AG09309 (cell line): ENCODE results near the gene CREG2.
"Not testable (repeated sequence)": the region's sequence is repeated elsewhere in the genome, so short reads cannot be mapped to it uniquely, and the experiment has no call there.

Source experiments
- DNase-seq: peaks from one replicate; pipeline ENCODE4 v3.0.0-alpha.2; 2010; ENCODE audit warnings: low read depth
- H3K4me3 ChIP-seq: 2 replicates; pipeline ENCODE4 v1.5.1; 2011; ENCODE audit warnings: mild to moderate bottlenecking, low read depth, low read length, moderate library complexity; ENCODE audit not compliant: control insufficient read depth
- TF ChIP-seq, protein P1 (sequence below): IDR thresholded peaks from 2 replicates; pipeline ENCODE4 v1.5.1; 2011; ENCODE audit warnings: mild to moderate bottlenecking, low read depth, low read length, inconsistent platforms; ENCODE audit not compliant: insufficient read depth, control insufficient read depth; ENCODE audit errors: missing control alignments

CREG2 gene

GRCh38 chr2:101325425-101325824 lies 61.9 kb downstream of the CREG2 start:
- DNase-seq: no peak
- TF ChIP-seq, protein P1, sequence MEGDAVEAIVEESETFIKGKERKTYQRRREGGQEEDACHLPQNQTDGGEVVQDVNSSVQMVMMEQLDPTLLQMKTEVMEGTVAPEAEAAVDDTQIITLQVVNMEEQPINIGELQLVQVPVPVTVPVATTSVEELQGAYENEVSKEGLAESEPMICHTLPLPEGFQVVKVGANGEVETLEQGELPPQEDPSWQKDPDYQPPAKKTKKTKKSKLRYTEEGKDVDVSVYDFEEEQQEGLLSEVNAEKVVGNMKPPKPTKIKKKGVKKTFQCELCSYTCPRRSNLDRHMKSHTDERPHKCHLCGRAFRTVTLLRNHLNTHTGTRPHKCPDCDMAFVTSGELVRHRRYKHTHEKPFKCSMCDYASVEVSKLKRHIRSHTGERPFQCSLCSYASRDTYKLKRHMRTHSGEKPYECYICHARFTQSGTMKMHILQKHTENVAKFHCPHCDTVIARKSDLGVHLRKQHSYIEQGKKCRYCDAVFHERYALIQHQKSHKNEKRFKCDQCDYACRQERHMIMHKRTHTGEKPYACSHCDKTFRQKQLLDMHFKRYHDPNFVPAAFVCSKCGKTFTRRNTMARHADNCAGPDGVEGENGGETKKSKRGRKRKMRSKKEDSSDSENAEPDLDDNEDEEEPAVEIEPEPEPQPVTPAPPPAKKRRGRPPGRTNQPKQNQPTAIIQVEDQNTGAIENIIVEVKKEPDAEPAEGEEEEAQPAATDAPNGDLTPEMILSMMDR: no peak
- no peak overlapping the region for H3K4me3 ChIP-seq

- not testable (repeated sequence) for H3K4me3 ChIP-seq, DNase-seq
These were observed 70.7 kb downstream of the CREG2 start for GRCh38 chr2:101316568-101316967.

- H3K4me3 ChIP-seq: no peak overlapping the region
- DNase-seq: no peak
- TF ChIP-seq, protein P1: no peak
These were observed 75.6 kb downstream of the CREG2 start for GRCh38 chr2:101311696-101312017.

DNA sequence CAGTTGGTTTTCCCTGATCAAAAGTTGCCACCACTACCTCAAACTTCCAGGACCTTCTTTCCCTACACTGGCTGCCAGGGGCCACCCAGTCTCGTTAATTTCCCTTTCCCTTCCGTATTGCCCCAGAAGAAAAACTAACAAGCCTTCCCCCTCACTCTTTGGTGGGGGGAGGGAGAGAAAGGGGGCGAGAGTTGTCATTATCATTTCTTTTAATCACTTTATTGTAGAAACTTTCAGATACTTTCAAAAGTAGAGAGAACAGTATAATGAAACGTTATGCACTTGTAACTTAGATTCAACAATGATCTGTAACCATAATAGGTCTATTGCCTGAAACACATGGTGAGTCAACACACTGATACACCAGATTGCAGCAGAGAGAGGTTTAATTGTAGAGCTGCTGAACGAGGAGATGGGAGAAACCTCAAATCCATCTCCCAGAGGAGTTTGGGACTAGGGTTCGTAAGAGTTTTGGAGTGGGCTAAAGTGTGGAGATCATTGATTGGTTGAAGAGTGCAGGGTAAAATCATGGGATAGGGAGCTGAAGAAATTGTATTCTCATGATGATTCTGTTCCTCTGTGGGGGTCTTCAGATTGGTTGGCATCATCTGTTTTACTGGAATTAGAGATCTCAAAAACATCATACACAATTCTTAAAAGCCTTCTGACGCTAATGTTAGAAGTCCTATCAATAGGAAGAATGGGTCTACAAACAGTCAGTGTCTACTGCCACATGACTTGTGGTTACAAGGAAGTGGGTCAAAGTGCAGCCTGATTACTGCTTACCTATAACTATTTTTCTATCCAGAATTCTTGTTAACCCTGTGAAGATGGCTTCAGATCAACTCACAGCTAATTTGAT lies 76.2 kb downstream of the CREG2 start:
- TF ChIP-seq, protein P1: no peak
- no peak for DNase-seq
- H3K4me3 ChIP-seq: no peak overlapping the region

DNA sequence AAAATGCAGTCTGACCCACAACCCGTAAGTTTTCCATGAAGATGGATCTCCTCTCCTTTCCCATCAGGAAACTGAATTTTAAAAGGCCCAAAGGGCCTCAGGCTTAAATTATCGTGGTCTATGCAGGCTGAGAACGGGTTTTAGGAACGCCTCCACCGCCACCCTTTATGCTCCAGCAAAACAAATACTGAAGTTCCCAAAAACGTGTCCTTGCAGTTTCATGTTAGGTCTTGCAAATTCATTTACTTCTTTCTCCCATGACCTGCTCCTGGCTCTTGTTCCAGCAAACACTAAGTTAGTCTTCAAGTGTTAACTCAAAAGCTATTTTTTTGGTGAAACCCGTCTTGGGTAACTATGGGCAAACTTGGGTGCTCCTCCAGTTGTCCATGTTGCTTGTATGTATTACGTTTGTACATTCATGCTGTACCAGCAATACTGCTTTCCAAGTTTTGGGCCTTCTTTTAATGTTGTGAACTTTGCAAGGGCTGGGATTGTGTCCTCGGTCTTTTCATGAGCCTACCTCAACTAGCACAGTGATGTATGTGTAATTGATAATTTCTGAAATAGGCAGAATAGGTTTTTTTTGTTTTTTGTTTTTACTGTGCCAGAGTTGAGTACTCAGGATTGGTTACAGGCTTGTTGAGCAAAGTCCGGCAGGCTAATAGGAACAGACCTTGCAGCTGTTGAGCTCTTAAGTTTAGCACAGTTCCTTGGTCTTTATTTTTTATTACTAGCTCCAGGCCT lies 77.0 kb downstream of the CREG2 start:
- H3K4me3 ChIP-seq: no peak overlapping the region
- TF ChIP-seq, protein P1: no peak
- DNase-seq: no peak

- peak; percentile 49 for DNase-seq
- H3K4me3 ChIP-seq: peak within 1 kb of the TSS; percentile 89
- TF ChIP-seq, protein P1: no peak
These were observed 78.7 kb downstream of the CREG2 start, which contains the start of gene RNF149 for GRCh38 chr2:101308432-101309210. Gene RNF149 (minus strand): TSS chr2:101308701. CDS start chr2:101308588, 113 bp downstream.
